ENCODE results near the gene CD209.

Gene CD209

GRCh38 chr19:7734220-7735203 is 12.8 kb downstream of the CD209 start:
- no peaks in the 10 kb centered on the region for H3K9me3 Mint-ChIP-seq
- H3K36me3 Mint-ChIP-seq: no peaks in the 10 kb centered on the region
- no peak overlapping the region for H3K27ac Mint-ChIP-seq
- no peak overlapping the region for H3K4me3 Mint-ChIP-seq
- ATAC-seq: no peak
- DNase-seq (ENCODE audit: low spot score in 2 of 2): no peak
- H3K4me1 Mint-ChIP-seq: no peaks in the 10 kb centered on the region

GRCh38 chr19:7733376-7733775 is 14.0 kb downstream of the CD209 start:
- DNase-seq (ENCODE audit: low spot score in 2 of 2) (no peak), ATAC-seq (no peak)
- no peak overlapping the region for H3K27ac Mint-ChIP-seq
- H3K9me3 Mint-ChIP-seq: no peaks in the 10 kb centered on the region
- H3K36me3 Mint-ChIP-seq: no peaks in the 10 kb centered on the region
- H3K4me1 Mint-ChIP-seq: no peaks in the 10 kb centered on the region
- H3K4me3 Mint-ChIP-seq: no peak overlapping the region

DNA sequence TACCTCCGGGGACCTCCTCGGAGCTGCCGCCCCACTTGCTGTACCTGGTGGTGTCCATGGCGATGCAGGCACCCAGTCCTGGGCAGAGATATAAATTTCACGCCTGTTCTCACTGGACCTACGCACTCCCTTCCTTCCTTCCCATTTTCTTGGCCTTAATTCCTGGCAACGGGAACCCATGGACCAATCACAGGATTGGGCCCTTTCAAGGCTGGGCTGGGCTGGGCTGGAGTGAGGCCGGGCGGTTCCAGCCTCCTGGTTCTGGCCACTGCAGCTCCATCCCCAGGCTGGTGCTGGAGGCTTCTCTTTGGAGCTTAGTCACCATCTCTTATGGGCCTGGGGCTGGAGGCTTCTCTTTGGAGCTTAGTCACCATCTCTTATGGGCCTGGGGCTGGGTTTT is 15.3 kb downstream of the CD209 start, which contains the start of gene CLEC4G:
Gene CLEC4G, minus strand, starts transcription at position 66 of the 400 bp plus-strand sequence. Its CDS starts 8 bp downstream, at position 58.
- Mint-ChIP-seq H3K4me3 (no peak within 1 kb of the TSS), H3K36me3 (no peaks in the 10 kb centered on the region), H3K4me1 (no peaks in the 10 kb centered on the region), H3K9me3 (no peaks in the 10 kb centered on the region), H3K27ac (no peak within 1 kb of the TSS)
- ATAC-seq (no peak), DNase-seq (ENCODE audit: low spot score in 2 of 2) (no peak)

DNA sequence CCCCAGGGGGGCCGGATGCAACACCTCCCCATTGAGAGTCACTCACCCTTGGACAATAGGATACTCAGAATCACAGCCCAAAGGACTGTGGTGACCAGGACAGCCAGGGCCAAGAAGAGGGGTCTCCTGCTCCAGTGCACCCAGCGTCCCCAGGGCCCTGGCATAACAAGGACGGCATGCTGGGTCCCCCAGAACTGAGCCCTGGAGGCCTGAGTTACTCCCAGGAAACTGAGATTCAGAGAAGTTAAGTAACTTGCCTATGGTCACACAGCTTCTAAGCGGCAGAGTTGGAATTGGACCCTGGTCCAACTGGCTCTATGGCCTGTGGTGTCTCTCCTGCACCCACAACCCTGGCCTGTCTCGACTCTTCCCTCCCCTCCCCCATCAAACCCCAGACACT is 15.7 kb downstream of the CD209 start:
- Mint-ChIP-seq H3K27ac (no peak overlapping the region), H3K9me3 (no peaks in the 10 kb centered on the region), H3K36me3 (no peaks in the 10 kb centered on the region), H3K4me1 (no peaks in the 10 kb centered on the region), H3K4me3 (no peak overlapping the region)
- ATAC-seq (no peak), DNase-seq (ENCODE audit: low spot score in 2 of 2) (no peak)

DNA sequence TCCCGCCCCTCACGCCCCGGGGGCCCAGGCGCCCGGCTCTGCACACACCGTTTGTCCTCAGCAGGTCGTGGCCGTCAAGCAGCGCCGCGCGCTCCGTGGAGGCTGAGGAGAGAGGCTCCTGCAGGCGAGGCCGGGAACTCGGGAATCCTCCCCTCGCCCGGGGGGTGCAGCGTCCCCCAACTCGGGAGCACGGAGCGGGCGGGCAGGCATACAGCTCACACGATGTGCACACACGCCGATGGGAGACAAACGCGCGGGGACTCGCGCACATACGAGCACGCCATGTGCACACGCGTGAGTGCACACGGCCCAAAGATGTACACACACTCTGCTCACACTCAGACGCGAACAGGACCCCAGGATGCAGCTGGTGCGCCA is 16.1 kb downstream of the CD209 start:
- DNase-seq (ENCODE audit: low spot score in 2 of 2): no peak
- Mint-ChIP-seq H3K36me3 (no peaks in the 10 kb centered on the region), H3K4me3 (no peak overlapping the region), H3K9me3 (no peaks in the 10 kb centered on the region), H3K27ac (no peak overlapping the region), H3K4me1 (no peaks in the 10 kb centered on the region)
- no peak for ATAC-seq

DNA sequence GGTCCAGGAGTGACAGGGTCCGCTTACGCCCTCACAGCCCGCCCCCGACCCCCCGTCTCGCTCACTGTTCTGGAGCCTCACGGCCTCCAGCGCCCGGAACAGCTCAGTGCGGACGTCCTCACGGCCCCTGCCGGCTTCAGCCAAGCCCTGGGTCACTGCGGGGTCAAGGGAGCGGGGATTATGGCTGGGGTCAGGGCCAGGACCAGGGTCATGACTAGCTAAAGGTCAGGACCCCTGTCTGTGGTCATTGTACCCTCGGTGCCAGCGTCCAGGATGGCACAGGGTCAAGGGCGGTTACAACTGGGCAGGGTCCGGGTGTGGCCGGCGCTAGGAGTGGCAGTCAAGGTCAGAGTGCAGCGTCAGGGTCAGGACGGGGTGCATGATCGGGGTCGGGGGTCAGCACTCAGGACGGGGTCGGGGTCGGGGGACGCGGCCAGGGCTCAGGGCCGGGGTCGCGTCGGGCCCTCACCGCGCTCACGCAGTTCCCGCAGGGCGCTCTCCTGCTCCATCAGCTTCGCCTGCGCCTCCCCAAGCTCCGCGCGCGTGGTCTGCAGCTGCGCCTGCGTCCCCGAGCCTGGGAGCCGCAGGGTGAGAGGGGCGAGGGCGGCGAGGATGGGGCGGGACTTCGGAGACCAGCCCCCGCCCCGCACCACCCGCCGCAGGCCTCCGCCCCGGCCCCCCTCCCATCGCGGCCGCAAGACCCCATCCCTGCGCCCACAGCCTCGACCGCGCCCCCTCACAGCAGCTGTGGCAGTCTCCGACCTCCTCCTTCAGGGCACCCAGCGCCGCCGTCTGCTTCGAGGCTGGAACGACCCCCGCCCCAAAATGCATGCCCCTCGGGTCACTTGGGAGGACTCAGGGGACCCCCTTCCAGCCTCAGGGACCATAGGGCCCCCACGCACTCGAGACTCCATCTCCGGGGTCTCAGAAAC is 16.8 kb downstream of the CD209 start:
- DNase-seq (ENCODE audit: low spot score in 2 of 2) (no peak), ATAC-seq (no peak)
- Mint-ChIP-seq H3K27ac (no peak overlapping the region), H3K4me1 (no peaks in the 10 kb centered on the region), H3K4me3 (no peak overlapping the region), H3K36me3 (no peaks in the 10 kb centered on the region), H3K9me3 (no peaks in the 10 kb centered on the region)

DNA sequence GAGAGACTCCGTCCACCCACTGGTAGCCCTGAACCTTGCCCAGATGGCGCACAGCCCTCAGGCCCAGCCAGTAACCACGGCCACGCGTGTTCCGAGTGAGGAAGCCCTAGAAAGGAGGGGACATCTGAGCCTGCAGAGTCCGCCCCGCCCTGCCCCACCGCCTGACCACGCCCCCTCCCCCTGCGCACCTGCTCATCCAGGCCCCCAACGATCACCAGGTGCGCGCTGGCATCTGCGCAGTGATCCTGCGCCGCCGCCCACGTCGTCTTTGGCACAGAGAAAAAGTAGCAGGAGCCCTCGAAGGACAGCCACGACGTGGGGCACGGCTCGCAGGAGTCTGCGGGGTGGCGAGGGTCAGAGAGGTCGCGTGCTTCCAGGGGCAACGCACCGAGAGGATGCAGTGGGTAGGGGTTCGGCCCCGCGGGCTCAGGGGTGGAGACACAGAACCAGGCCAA is 17.5 kb downstream of the CD209 start:
- Mint-ChIP-seq H3K4me1 (no peaks in the 10 kb centered on the region), H3K4me3 (no peak overlapping the region), H3K36me3 (no peaks in the 10 kb centered on the region), H3K9me3 (no peaks in the 10 kb centered on the region), H3K27ac (no peak overlapping the region)
- ATAC-seq (no peak), DNase-seq (ENCODE audit: low spot score in 2 of 2) (no peak)

- Mint-ChIP-seq H3K4me1 (no peaks in the 10 kb centered on the region), H3K9me3 (no peaks in the 10 kb centered on the region), H3K36me3 (no peaks in the 10 kb centered on the region), H3K27ac (no peak overlapping the region), H3K4me3 (no peak overlapping the region)
- DNase-seq (ENCODE audit: low spot score in 2 of 2) (no peak), ATAC-seq (no peak)
These were observed 18.1 kb downstream of the CD209 start for GRCh38 chr19:7729211-7729610.

DNA sequence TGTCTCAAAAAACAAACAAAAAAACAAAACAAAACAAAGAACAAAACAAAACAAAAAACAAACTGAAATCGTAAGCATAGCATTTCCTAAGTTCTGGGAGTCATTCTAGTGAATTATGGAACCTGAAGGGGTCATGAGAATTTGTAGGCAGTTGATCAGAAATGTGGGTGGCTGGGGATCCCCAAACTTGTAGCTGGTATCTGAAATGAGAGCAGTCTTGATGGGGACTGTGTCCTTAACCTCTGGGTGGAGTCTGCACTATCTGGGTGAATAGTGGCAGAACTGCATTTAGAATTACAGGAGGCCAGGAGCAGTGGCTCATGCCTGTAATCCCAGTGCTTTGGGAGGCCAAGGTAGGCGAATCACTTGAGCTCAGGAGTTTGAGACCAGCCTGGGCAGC is 21.5 kb downstream of the CD209 start:
- no peaks in the 10 kb centered on the region for H3K4me1 Mint-ChIP-seq
- no peak overlapping the region for H3K4me3 Mint-ChIP-seq
- no peak for ATAC-seq
- no peaks in the 10 kb centered on the region for H3K9me3 Mint-ChIP-seq
- no peaks in the 10 kb centered on the region for H3K36me3 Mint-ChIP-seq
- no peak for DNase-seq (ENCODE audit: low spot score in 2 of 2)
- no peak overlapping the region for H3K27ac Mint-ChIP-seq

GRCh38 chr19:7722231-7722651 is 25.1 kb downstream of the CD209 start:
- Mint-ChIP-seq H3K4me1 (no peaks in the 10 kb centered on the region), H3K9me3 (no peaks in the 10 kb centered on the region), H3K27ac (no peak overlapping the region), H3K4me3 (no peak overlapping the region), H3K36me3 (no peaks in the 10 kb centered on the region)
- ATAC-seq (peak; percentile 13), DNase-seq (ENCODE audit: low spot score in 2 of 2) (no peak)

DNA sequence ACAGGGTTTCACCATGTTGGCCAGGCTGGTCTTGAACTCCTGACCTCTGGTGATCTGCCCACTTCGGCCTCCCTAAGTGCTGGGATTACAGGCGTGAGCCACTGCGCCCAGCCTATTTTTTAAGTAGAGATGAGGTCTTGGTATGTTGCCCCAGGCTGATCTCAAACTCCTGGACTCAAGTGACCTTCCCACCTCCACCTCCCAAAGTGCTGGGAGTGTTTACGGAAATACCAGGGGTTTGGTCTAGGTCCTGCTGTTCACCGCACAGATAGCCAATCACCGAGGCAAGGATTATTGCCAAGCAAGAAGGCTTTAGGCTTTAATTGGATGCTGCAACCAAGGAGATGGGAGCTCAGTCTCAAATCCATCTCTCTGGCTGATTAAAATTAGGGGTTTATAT is 27.0 kb downstream of the CD209 start:
- no peaks in the 10 kb centered on the region for H3K9me3 Mint-ChIP-seq

DNA sequence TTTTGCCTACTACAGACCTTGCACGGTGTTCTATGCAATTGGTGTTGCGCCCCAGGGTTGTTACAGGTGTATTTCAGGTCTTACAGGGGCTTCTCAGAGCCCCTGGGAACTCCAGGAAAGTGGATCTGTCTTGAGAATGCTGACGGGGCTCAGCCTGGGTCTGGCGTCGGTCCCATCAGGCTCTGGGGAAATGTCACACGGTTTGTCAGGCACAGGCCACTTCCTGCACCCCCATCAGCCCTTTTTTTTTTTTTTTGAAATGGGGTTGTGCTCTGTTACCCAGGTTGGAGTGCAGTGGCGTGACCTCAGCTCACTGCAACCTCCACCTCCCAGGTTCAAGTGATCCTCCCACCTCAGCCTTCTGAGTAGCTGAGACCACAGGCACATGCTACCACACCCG is 28.7 kb downstream of the CD209 start:
- no peak overlapping the region for H3K4me3 Mint-ChIP-seq
- H3K36me3 Mint-ChIP-seq: no peaks in the 10 kb centered on the region
- H3K27ac Mint-ChIP-seq: peak overlapping the region; percentile 37
- ATAC-seq (no peak), DNase-seq (ENCODE audit: low spot score in 2 of 2) (no peak)
- H3K4me1 Mint-ChIP-seq: no peaks in the 10 kb centered on the region
- H3K9me3 Mint-ChIP-seq: no peaks in the 10 kb centered on the region

More for the DNA sequence above, 27.0 kb downstream of the CD209 start:
- Mint-ChIP-seq H3K4me3 (no peak overlapping the region), H3K36me3 (no peaks in the 10 kb centered on the region), H3K27ac (no peak overlapping the region), H3K4me1 (no peaks in the 10 kb centered on the region)
- ATAC-seq: no peak
- no peak for DNase-seq (ENCODE audit: low spot score in 2 of 2)

DNA sequence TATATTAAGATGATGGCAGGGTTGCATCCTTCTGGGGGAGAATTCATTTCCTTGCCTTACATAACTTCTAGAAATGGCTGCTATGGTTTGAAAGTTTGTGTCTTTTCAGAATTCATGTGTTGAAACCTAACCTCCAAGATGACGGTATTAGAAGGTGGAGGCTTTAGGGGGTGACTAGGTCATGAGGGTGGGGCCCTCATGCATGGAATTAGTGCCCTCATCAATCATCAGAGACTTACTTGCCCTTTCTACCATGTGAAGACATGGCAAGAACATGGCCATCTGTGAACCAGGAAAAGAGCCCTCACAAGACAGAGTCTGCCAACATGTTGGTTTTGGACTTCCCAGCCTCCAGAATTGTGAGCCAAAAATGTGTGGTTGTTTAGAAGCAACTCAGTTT is 30.6 kb downstream of the CD209 start:
- Mint-ChIP-seq H3K27ac (no peak overlapping the region), H3K4me1 (no peaks in the 10 kb centered on the region), H3K9me3 (no peaks in the 10 kb centered on the region), H3K36me3 (no peaks in the 10 kb centered on the region), H3K4me3 (no peak overlapping the region)
- DNase-seq (ENCODE audit: low spot score in 2 of 2) (no peak), ATAC-seq (no peak)

GRCh38 chr19:7715671-7716070 is 31.7 kb downstream of the CD209 start:
- no peak for ATAC-seq
- Mint-ChIP-seq H3K36me3 (no peaks in the 10 kb centered on the region), H3K9me3 (no peaks in the 10 kb centered on the region), H3K4me1 (no peaks in the 10 kb centered on the region), H3K27ac (no peak overlapping the region), H3K4me3 (no peak overlapping the region)
- no peak for DNase-seq (ENCODE audit: low spot score in 2 of 2)

DNA sequence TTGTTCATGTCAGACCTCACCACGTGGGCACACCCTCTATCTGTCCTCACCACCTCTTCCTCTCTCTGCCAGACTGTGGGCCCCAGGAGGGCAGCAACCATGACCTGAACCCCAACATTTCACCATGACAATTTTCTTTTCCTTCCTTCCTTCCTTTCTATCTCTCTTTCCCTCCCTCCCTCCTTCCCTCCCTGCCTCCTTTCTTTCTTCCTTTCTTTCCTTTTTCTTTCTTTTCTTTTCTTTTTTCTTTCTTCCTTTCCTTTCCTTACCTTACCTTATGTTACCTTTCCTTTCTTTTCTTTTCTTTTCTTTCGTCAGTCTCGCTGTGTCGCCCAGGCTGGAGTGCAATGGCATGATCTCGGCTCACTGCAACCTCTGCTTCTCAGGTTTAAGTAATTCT is 36.7 kb downstream of the CD209 start:
- H3K27ac Mint-ChIP-seq: no peak overlapping the region
- H3K36me3 Mint-ChIP-seq: no peaks in the 10 kb centered on the region
- H3K4me3 Mint-ChIP-seq: no peak overlapping the region
- H3K9me3 Mint-ChIP-seq: no peaks in the 10 kb centered on the region
- ATAC-seq: no peak
- DNase-seq (ENCODE audit: low spot score in 2 of 2): no peak
- peaks cover 22% of the 10 kb centered on the region for H3K4me1 Mint-ChIP-seq

Measured in stimulated activated effector memory CD8-positive, alpha-beta T cell treated with anti-CD3 and anti-CD28 coated beads, Interleukin-12 subunit alpha, Interleukin-12 subunit beta, amount 100 ng/mL, for 72 hours (primary cell).